DMS53 treated with DMSO at 0.1 percent for 48 hours (cell line): ENCODE results near the gene PMP22.
"Not testable (repeated sequence)": the region's sequence is repeated elsewhere in the genome, so short reads cannot be mapped to it uniquely, and the experiment has no call there.

ENCODE experiments used
- DNase-seq: peaks from one replicate; lab custom pipeline; 2025; ENCODE audit not compliant: unreplicated experiment; lab: John Stamatoyannopoulos, UW

PMP22 gene

DNA sequence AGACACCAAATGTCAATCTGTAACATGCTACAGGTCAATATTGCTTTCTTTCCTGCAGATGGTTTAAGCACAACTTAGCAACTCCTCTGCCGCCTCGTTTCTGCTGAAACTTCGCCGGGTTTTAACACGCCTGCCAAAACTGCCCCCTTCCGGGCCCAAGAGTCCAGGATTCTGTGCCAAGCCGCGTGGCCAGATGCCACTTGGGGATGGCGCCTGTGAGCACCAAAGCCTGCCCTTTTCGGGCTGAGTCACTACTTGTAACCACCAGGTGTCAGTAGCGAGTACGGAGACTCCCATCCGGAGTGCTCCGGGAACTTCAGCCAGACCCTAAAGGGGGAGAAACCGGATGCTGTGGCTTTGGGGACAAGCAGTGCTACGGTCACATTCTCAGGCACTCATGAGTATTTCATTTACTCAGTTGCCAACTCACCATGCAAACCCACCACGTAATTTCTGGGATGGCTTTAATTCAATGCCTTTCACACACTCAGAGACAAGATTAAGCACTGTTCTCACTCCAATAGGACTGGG is 7.8 kb downstream of the PMP22 start:
- DNase-seq = no peak

DNA sequence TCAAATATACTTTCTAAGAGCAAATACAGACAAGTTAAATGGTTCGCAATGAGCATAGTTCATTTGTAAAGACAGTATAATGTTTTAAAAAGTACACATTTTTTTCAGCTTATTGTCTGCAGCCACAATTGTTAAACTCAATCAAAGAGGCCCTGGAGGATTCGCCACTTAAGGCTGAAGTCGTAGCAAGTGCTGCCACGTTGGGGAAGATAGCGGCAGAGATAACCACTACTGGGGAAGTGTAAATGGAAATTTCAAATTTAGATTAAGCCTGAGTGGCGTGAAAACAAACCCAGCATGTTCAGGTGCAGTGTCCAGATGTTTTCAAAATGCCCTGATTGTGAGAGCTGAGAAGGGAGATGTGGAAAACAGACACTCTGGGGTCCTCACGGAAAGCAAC is 8.4 kb downstream of the PMP22 start:
- no peak for DNase-seq

- DNase-seq = no peak
Observed at GRCh38 chr17:15255713-15256454, 9.2 kb downstream of the PMP22 start.

DNA sequence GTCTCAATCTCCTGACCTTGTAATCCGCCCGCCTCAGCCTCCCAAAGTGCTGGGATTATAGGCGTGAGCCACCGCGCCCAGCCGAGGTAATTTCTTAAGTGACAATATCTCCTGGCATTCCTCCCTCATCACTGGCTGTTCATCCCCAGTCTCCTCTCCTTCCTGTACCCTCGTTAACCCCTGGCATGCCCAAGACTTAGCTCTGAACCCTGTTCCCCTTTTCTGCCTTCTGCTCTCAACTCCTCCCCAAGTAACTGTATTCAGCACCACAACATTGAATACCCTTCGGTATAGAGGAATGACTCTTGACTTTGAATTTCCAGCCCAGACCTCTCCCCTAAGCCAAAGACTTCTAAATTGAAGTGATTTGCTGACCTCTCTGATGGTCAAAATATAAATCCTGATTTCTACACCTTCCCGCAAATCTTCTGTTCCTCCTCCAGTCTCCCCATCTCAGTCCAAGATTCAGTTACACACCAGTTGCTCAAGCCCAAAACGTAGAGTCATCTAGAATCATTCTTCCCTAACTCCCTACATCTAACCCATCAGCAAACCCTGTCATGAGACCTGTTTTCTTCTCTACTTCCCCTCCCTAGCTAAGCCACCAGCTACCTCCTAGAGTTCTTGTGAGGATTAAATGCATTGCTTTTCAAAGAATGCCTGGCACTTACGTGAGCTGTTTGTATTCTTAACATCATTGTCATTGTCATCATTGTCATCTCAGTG is 14.8 kb downstream of the PMP22 start:
- DNase-seq = no peak

DNA sequence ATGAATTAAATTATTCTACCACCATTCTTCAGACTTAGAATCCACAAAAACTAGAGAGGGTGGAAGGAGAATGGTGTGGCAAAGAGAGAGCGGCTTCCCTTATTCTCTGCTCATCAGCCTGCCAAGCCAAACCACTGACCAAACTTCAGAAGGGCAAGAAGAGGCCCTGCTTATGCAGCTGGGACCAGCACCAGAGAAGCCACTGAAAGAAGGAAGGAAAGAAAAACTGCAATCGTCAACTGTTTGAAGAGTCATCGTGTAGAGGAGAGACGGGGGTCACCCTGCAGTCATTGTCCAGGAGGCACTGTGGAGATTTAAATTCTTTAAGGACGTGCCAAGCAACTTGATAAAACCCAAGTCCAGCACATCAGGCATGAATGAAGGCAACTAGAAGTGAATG is 15.6 kb downstream of the PMP22 start:
- no peak for DNase-seq

GRCh38 chr17:15247891-15248529 is 17.1 kb downstream of the PMP22 start:
- DNase-seq = no peak

GRCh38 chr17:15245054-15245453 is 20.1 kb downstream of the PMP22 start:
- no peak for DNase-seq

DNA sequence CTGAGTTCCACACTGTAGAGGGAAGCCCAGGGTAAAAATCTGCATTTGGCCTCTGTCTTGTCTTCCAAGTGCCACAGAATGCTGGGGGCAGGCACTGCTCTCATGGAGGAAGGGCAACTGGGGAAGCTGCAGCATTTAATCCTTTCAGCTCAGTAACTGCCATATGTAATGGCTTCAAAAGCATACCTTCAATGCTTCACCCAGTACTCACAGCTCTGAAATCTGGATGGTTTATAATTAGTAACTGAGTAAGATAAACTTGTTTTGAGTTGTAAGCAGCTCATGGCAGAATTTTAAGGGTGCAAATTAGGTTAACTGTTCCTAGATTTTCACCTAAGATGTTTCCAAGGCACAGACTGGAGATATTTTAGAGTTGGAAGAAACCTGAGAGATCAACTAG is 24.5 kb downstream of the PMP22 start:
- no peak for DNase-seq

DNA sequence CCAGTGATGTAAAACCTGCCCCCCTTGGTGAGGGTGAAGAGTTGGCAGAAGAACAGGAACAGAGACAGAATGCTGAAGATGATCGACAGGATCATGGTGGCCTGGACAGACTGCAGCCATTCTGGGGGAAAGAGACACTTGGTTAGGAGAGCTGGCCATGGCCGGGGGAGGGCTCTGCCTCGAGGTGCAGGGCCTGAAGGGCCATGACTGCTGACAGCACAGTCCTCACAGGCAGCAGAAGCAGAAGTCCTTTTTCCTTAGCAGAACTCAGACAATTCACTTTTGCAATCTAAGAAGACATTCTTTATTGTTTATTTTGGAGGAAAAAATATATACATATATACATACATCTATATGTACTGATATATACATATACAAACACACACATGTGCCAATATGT is 25.6 kb downstream of the PMP22 start:
- no peak for DNase-seq

GRCh38 chr17:15238676-15239422 is 26.3 kb downstream of the PMP22 start:
- DNase-seq = no peak

GRCh38 chr17:15238057-15238456 is 27.1 kb downstream of the PMP22 start:
- no peak for DNase-seq

- DNase-seq = no peak
Observed at GRCh38 chr17:15237106-15237425, 28.1 kb downstream of the PMP22 start.

DNA sequence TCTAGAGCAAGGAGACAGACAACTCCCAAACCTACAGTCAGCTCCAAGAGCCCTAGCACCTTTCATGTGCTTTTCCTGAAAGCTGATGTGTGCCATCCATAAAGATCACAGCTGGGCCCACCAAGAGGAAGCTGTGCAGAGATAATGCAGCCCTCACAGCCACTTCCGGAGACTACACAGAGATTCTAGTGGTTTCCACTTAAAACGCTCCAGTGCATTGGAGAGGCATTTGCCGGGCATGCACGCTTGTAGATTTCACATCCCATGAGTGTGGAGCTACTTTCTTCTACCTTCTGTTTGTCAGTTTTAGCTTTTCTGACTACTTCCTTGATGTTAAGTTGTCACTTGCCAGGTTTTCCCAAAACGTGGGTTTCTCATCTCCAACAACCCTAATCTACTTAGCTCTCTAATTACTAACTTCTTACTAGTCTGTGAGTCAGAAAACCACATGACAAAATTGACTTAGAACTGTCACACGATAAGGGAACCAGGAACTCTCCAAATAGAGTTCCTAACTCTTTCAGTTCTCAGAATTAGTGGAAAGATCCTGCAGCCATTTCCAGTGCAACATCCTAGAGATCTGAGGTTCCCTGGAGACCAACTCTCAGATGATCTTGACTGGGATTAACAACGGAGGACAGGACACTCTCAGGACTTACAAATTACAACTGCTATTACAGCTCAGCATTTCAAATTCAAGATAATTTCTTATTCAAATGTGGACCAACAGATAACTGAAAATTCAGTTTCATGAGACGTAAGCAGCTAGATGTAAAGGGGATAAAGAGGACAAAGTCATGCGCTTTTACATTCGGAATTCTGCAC is 28.6 kb downstream of the PMP22 start:
- DNase-seq = no peak

- DNase-seq = no peak
Observed at GRCh38 chr17:15233971-15234370, 31.2 kb downstream of the PMP22 start.

- no peak for DNase-seq
Observed at GRCh38 chr17:15233022-15233805, 31.9 kb downstream of the PMP22 start.

DNA sequence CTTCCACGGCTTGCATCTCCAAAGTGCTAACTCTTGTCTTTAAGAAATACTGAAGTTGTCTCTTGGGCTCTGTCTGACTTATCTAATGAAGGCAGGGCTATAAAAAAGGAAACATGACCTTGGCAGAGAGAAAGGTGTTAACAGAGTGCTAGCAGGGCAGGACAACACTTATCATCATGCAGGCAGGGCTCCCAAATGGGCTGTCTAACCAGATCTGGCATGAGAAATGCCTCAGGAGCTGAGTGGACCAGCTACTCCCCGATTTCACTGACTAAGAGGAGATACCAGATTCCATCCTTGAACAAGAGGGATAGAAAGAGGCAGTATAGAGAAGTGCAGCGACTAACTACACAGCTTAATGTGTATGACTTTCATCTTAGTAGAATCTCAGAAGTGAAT is 32.6 kb downstream of the PMP22 start:
- no peak for DNase-seq

DNA sequence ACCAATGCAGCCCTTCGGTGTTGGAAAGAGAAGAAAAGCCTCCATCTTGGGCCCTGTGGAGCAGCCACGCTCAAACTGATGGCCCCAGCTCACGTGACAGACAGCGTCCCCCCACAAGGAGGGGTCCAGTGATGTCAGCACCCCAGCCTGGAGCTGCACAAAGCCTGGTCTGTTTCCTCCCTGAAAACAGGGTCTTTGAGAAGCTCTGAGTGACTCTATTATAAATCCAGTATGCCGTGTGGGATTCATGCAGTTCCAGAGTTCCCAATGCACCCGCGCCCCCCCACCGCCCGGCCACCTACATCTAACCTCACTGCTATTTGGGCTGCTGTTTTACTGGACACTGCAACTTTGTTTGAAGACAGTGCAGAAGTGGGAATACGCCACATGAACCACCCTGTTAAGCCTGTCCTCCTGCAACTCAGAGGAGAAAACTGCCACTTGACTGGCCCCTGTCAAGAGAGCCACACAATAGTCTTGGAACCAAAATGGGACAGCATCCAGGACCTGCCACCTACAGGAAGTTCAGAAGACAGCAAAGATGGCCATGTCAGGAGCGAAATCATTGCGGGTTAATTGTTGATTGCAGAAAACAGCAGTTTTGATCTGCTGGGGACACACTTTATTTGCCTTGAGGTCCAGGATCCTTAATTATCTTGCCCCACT is 33.1 kb downstream of the PMP22 start:
- no peak for DNase-seq

DNA sequence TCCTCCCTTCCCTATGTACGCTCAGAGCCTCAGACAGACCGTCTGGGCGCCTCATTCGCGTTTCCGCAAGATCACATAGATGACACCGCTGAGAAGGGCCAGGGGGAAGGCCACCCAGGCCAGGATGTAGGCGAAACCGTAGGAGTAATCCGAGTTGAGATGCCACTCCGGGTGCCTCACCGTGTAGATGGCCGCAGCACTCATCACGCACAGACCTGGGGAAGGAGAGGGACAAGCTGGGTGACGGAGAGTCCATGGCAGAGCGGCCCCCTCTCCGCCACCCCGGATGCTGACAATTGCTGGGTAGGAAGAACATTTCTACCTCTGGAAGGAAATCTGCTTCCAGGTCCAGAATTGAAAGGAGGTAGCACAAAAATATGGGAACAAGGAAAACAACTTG is 34.3 kb downstream of the PMP22 start:
- no peak for DNase-seq

- DNase-seq = not testable (repeated sequence)
Observed at GRCh38 chr17:15221827-15222226, 43.3 kb downstream of the PMP22 start.
